ENCODE data around the gene FAT2.

Gene FAT2

DNA sequence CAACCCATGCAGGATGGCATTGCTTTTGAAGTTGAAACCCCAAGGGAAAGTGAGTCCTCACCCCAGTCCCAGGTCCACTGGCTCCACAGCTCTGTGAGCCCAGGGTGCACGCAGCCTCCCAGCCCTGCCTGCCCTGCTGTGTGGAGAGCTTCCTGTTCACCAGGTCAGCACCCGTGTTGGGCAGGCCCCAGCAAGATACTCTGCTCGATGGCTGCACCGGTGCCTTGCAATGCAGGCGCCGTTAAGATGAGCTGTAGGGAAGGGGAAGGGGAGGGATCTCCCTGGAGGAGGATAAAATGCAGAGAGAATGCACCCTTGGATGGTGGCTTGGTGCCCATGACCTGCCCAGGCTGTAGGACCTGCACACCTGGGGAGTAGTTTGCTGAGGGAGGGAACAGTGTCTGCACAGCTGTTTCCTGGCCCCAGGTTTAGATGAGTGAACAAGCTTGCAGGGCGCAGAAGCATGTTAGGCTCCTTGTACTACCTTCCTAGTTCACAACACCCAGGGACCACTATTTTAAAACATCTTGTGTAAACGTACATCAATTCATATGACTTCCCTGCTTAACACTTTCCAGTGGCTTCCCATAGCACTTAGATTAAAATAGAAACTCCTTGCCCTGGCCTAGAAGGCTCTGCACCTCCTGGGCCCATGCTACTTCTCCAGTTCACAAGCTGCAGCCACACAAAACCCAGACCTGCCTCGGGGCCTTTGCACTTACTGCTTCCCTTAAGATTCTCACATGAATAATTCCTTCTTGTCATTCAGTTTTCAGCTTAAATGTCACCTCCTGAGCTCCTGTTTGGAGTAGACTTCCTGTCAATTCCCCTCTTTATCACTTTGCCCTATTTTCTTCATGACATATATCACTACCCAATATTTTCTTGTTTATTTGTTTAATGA lies 19.6 kb downstream of the FAT2 start:
- WGBS (ENCODE audit: extremely low coverage, insufficient coverage, insufficient read length): no CpG with 5 or more reads among the region's 9 CpGs
- H3K27me3 ChIP-seq (ENCODE audit: insufficient read depth, low read length): no peaks in the 10 kb centered on the region
- H2BK12ac ChIP-seq (ENCODE audit: low read length): peak overlapping the region; percentile 51

DNA sequence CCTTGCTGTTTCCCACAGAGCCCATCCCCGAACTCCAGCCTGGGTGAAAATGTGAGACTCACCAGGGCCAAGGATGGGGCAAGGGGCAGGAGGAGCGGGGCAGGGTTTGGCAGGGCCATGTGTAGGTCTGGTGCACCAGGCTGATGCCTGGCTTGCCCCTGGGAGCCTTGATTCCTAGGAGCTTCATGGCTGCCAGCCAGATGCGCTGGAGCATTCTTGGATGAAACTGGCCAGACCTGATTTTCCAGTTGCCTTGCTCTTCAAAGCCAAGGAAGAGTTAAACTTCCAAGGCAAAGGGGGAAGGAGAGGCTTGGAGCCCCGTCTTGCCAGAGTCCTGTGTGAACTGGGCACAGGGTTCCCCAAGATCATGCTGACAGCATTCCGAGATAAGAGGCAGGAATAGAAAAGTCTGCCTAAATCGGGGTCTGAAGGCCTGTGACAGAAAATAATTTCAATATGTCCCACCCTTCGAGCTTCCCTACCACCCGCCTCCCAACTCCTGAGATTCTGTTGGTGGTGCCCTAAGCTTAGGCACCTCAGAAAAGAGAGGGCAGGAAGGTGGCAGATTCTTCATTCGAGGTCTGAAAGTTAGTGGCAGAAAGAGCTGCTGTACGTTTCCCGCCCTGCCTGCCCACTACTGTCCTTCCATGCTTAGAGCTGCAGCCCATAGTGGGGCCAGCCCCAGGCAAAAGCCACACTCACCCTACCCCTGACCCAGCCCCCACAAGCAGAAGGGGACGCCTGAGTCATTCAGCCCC lies 20.4 kb downstream of the FAT2 start:
- no peaks in the 10 kb centered on the region for H3K9me3 ChIP-seq (ENCODE audit: insufficient read depth, low read depth, low read length)
- no peak overlapping the region for H3K23ac ChIP-seq (ENCODE audit: low read length)
- H4K12ac ChIP-seq (ENCODE audit: low read depth, low read length): no peak overlapping the region
- no peaks in the 10 kb centered on the region for H3K27me3 ChIP-seq (ENCODE audit: insufficient read depth, low read length)
- peak overlapping the region; percentile 38 for H2AFZ ChIP-seq (ENCODE audit: insufficient read depth, low read length, poor library complexity)
- H3K4me2 ChIP-seq (ENCODE audit: low read length): peak overlapping the region; percentile 48
- peak overlapping the region; percentile 37 for H3K4ac ChIP-seq (ENCODE audit: low read depth, low read length)
- H2AK5ac ChIP-seq (ENCODE audit: low read length): peak overlapping the region; percentile 43
- H4K91ac ChIP-seq (ENCODE audit: low read depth, low read length): peak overlapping the region; percentile 98
- no CpG with 5 or more reads among the region's 12 CpGs for WGBS (ENCODE audit: extremely low coverage, insufficient coverage, insufficient read length)
- peaks cover 22% of the 10 kb centered on the region for H3K79me1 ChIP-seq (ENCODE audit: low read length)
- H4K8ac ChIP-seq (ENCODE audit: low read depth, low read length): peak overlapping the region; percentile 77
- H3K27ac ChIP-seq (ENCODE audit: low read depth, low read length): peak overlapping the region; percentile 96
- H3K79me2 ChIP-seq (ENCODE audit: control insufficient read depth, insufficient read depth, low read length, poor library complexity): peaks cover 5% of the 10 kb centered on the region
- H2BK12ac ChIP-seq (ENCODE audit: low read length): peak overlapping the region; percentile 96
- no peaks in the 10 kb centered on the region for H3K36me3 ChIP-seq (ENCODE audit: control insufficient read depth in 1 of 2, insufficient read depth in 2 of 2, low read length in 2 of 2)
- H2BK5ac ChIP-seq (ENCODE audit: low read depth, low read length, poor library complexity): peak overlapping the region; percentile 93
- DNase-seq: peak; percentile 69 to 84
- no peak overlapping the region for H3K9ac ChIP-seq (ENCODE audit: low read length)
- H3K18ac ChIP-seq (ENCODE audit: low read length): peak overlapping the region; percentile 89
- peaks cover 17 to 19% of the 10 kb centered on the region in 2 experiments for H3K4me1 ChIP-seq (ENCODE audit: control insufficient read depth in 1 of 2, insufficient read depth in 2 of 2, low read length in 2 of 2)
- peak overlapping the region; percentile 78 for H3K14ac ChIP-seq (ENCODE audit: low read length)
- no peak overlapping the region for H3K4me3 ChIP-seq (ENCODE audit: low read depth, low read length)
- peak overlapping the region; percentile 81 for H2BK120ac ChIP-seq (ENCODE audit: insufficient read depth, low read length, poor library complexity)

More for the DNA sequence above, 19.6 kb downstream of the FAT2 start:
- no peak overlapping the region for H3K9ac ChIP-seq (ENCODE audit: low read length)
- H2AK5ac ChIP-seq (ENCODE audit: low read length): peak overlapping the region; percentile 12
- peaks cover 5% of the 10 kb centered on the region for H3K79me2 ChIP-seq (ENCODE audit: control insufficient read depth, insufficient read depth, low read length, poor library complexity)
- peaks cover 22% of the 10 kb centered on the region for H3K79me1 ChIP-seq (ENCODE audit: low read length)
- H3K9me3 ChIP-seq (ENCODE audit: insufficient read depth, low read depth, low read length): no peaks in the 10 kb centered on the region
- no peak overlapping the region for H3K27ac ChIP-seq (ENCODE audit: low read depth, low read length)
- no peak overlapping the region for H4K12ac ChIP-seq (ENCODE audit: low read depth, low read length)
- H3K4me3 ChIP-seq (ENCODE audit: low read depth, low read length): no peak overlapping the region
- peak overlapping the region; percentile 81 for H2BK120ac ChIP-seq (ENCODE audit: insufficient read depth, low read length, poor library complexity)
- peak overlapping the region; percentile 63 for H2BK5ac ChIP-seq (ENCODE audit: low read depth, low read length, poor library complexity)
- peak overlapping the region; percentile 77 for H4K8ac ChIP-seq (ENCODE audit: low read depth, low read length)
- H3K4me1 ChIP-seq (ENCODE audit: control insufficient read depth in 1 of 2, insufficient read depth in 2 of 2, low read length in 2 of 2): peaks cover 17 to 19% of the 10 kb centered on the region in 2 experiments
- DNase-seq: no peak
- H3K4me2 ChIP-seq (ENCODE audit: low read length): no peak overlapping the region
- peak overlapping the region; percentile 60 for H3K18ac ChIP-seq (ENCODE audit: low read length)
- H3K4ac ChIP-seq (ENCODE audit: low read depth, low read length): no peak overlapping the region
- no peaks in the 10 kb centered on the region for H3K36me3 ChIP-seq (ENCODE audit: control insufficient read depth in 1 of 2, insufficient read depth in 2 of 2, low read length in 2 of 2)
- peak overlapping the region; percentile 75 for H3K14ac ChIP-seq (ENCODE audit: low read length)
- no peak overlapping the region for H3K23ac ChIP-seq (ENCODE audit: low read length)
- peak overlapping the region; percentile 98 for H4K91ac ChIP-seq (ENCODE audit: low read depth, low read length)
- H2AFZ ChIP-seq (ENCODE audit: insufficient read depth, low read length, poor library complexity): no peak overlapping the region

DNA sequence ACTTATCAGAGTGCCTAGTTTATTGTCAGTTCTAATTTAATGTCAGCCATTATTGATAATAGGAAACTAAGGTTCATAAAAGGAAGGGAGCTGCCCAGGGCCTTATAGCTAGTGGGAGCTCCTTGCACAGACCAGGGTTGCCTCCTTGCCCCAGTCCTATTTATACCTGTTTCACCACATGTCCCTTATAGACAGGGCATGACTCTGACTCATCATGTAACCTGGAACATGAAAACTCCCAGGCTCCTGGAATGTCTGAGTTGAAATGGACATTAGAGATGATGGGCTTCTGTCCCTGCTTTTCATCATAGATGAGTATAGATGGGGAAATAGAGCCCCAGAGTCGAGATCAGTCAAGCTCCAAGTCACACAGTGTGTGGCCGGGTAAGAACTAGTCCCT lies 21.1 kb downstream of the FAT2 start:
- peaks cover 5% of the 10 kb centered on the region for H3K79me2 ChIP-seq (ENCODE audit: control insufficient read depth, insufficient read depth, low read length, poor library complexity)
- peak overlapping the region; percentile 96 for H2BK12ac ChIP-seq (ENCODE audit: low read length)
- H3K4me1 ChIP-seq (ENCODE audit: control insufficient read depth in 1 of 2, insufficient read depth in 2 of 2, low read length in 2 of 2): peaks cover 17 to 19% of the 10 kb centered on the region in 2 experiments
- H2AFZ ChIP-seq (ENCODE audit: insufficient read depth, low read length, poor library complexity): no peak overlapping the region
- no peak overlapping the region for H3K4me3 ChIP-seq (ENCODE audit: low read depth, low read length)
- no peak overlapping the region for H3K9ac ChIP-seq (ENCODE audit: low read length)
- H3K23ac ChIP-seq (ENCODE audit: low read length): no peak overlapping the region
- H2AK5ac ChIP-seq (ENCODE audit: low read length): peak overlapping the region; percentile 43
- peak overlapping the region; percentile 77 for H4K8ac ChIP-seq (ENCODE audit: low read depth, low read length)
- no peak overlapping the region for H4K12ac ChIP-seq (ENCODE audit: low read depth, low read length)
- peak overlapping the region; percentile 81 for H2BK120ac ChIP-seq (ENCODE audit: insufficient read depth, low read length, poor library complexity)
- whole genome bisulfite sequencing (ENCODE audit: extremely low coverage, insufficient coverage, insufficient read length): no CpG with 5 or more reads among the region's 2 CpGs
- peaks cover 22% of the 10 kb centered on the region for H3K79me1 ChIP-seq (ENCODE audit: low read length)
- H4K91ac ChIP-seq (ENCODE audit: low read depth, low read length): peak overlapping the region; percentile 98
- no peaks in the 10 kb centered on the region for H3K27me3 ChIP-seq (ENCODE audit: insufficient read depth, low read length)
- no peaks in the 10 kb centered on the region for H3K9me3 ChIP-seq (ENCODE audit: insufficient read depth, low read depth, low read length)
- peak overlapping the region; percentile 89 for H3K18ac ChIP-seq (ENCODE audit: low read length)
- H3K36me3 ChIP-seq (ENCODE audit: control insufficient read depth in 1 of 2, insufficient read depth in 2 of 2, low read length in 2 of 2): no peaks in the 10 kb centered on the region
- H3K27ac ChIP-seq (ENCODE audit: low read depth, low read length): peak overlapping the region; percentile 96
- H2BK5ac ChIP-seq (ENCODE audit: low read depth, low read length, poor library complexity): peak overlapping the region; percentile 93
- peak overlapping the region; percentile 48 for H3K4me2 ChIP-seq (ENCODE audit: low read length)
- H3K4ac ChIP-seq (ENCODE audit: low read depth, low read length): peak overlapping the region; percentile 37
- H3K14ac ChIP-seq (ENCODE audit: low read length): peak overlapping the region; percentile 78
- DNase-seq: peak; percentile 73 to 90

Data from trophoblast cell (in vitro differentiated cells and primary cell).